ENCODE results near the gene GALNT18.

GALNT18 gene

DNA sequence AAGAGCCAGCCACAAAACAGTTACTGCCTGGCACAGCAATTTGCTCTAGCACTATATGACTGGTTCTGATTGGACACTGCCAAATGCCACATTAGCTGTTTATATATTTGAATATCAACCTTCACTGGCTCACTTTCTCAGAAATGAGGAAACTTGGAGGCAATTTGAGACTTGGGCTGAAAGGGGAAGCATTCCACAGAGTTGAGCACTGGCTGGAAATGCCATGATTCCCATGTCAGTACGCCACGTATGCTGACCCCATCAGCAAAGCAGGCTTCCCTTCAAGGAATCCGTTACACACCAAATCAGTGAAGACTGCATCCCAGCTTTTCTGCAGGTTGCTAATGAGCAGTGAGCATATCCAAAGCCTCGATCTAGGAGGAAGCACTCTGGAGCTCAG lies 34.7 kb downstream of the GALNT18 start:
- Histone ChIP-seq H3K9me3 (ENCODE audit: insufficient read depth, low read depth, low read length) (no peaks in the 10 kb centered on the region), H3K4me3 (ENCODE audit: low read length) (no peak overlapping the region), H3K4me1 (ENCODE audit: insufficient read depth, low read length) (peaks cover 16% of the 10 kb centered on the region), H3K9ac (ENCODE audit: low read depth, low read length) (no peak overlapping the region), H3K27ac (ENCODE audit: low read depth, low read length) (no peak overlapping the region), H3K27me3 (ENCODE audit: insufficient read depth, low read length) (no peaks in the 10 kb centered on the region), H3K36me3 (ENCODE audit: insufficient read depth, low read length) (no peaks in the 10 kb centered on the region)
- WGBS, result 94% methylated on average over 4 of the region's 4 CpGs

DNA sequence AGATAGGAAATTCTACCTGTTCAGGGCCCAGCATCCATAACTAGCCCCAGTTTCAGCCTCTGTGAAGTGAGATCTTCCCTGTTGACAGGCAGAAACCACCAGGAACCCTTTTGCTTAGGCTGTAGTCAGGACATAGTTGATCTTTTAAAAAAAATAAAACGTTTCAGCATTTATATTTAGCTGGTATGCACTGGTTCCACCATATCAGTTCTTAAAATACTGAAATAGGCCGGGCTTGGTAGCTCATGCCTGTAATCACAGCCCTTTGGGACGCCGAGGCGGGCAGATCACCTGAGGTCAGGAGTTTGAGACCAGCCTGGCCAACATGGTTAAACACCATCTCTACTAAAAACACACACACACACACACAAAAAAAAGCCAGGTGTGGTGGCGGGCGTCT lies 35.3 kb downstream of the GALNT18 start:
- Histone ChIP-seq H3K27ac (ENCODE audit: low read depth, low read length) (no peak overlapping the region), H3K4me3 (ENCODE audit: low read length) (no peak overlapping the region), H3K27me3 (ENCODE audit: insufficient read depth, low read length) (no peaks in the 10 kb centered on the region), H3K4me1 (ENCODE audit: insufficient read depth, low read length) (peaks cover 16% of the 10 kb centered on the region), H3K9me3 (ENCODE audit: insufficient read depth, low read depth, low read length) (no peaks in the 10 kb centered on the region), H3K9ac (ENCODE audit: low read depth, low read length) (no peak overlapping the region), H3K36me3 (ENCODE audit: insufficient read depth, low read length) (no peaks in the 10 kb centered on the region)
- 94% methylated on average over 7 of the region's 7 CpGs for WGBS

DNA sequence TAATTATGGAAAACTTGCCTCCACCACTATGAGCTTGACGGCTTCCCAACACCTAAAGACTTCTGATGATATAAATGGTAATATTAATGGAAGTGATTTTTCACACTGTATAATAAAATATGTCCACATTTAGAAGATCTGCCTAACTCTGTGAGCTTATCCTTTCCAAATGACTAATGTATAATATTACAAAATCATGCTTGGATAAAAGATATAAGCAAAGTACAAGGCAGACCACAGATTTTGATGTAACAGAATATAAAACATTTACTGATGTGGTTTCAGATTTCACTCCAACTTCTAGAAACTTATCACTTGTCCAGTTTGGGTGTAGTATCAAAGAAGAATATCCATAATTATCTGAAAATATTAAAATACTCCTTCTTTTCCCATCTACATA lies 36.9 kb downstream of the GALNT18 start:
- no CpG with 5 or more reads among the region's 1 CpG for WGBS
- Histone ChIP-seq H3K36me3 (ENCODE audit: insufficient read depth, low read length) (no peaks in the 10 kb centered on the region), H3K27ac (ENCODE audit: low read depth, low read length) (no peak overlapping the region), H3K9ac (ENCODE audit: low read depth, low read length) (no peak overlapping the region), H3K27me3 (ENCODE audit: insufficient read depth, low read length) (no peaks in the 10 kb centered on the region), H3K9me3 (ENCODE audit: insufficient read depth, low read depth, low read length) (no peaks in the 10 kb centered on the region), H3K4me1 (ENCODE audit: insufficient read depth, low read length) (peaks cover 16% of the 10 kb centered on the region), H3K4me3 (ENCODE audit: low read length) (no peak overlapping the region)

DNA sequence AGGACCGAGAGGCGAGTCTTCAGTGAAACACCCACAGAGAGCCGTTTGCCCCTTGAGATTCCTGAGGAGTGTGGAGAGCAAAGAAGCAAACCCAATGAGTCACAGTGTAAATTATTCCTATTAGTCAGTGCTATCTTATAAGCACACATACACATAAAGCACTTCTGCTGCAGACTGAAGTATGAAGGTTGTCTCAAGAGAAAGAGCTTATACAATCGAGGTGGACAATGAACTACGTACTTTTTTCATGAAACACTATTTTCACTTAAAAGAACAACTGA lies 37.3 kb downstream of the GALNT18 start:
- H3K4me1 ChIP-seq (ENCODE audit: insufficient read depth, low read length), result peaks cover 11% of the 10 kb centered on the region
- no peak overlapping the region for H3K4me3 ChIP-seq (ENCODE audit: low read length)
- H3K9ac ChIP-seq (ENCODE audit: low read depth, low read length), result no peak overlapping the region
- H3K36me3 ChIP-seq (ENCODE audit: insufficient read depth, low read length), result no peaks in the 10 kb centered on the region
- H3K9me3 ChIP-seq (ENCODE audit: insufficient read depth, low read depth, low read length), result no peaks in the 10 kb centered on the region
- no peak overlapping the region for H3K27ac ChIP-seq (ENCODE audit: low read depth, low read length)
- H3K27me3 ChIP-seq (ENCODE audit: insufficient read depth, low read length), result no peaks in the 10 kb centered on the region
- WGBS, result 90% methylated on average over 5 of the region's 5 CpGs

DNA sequence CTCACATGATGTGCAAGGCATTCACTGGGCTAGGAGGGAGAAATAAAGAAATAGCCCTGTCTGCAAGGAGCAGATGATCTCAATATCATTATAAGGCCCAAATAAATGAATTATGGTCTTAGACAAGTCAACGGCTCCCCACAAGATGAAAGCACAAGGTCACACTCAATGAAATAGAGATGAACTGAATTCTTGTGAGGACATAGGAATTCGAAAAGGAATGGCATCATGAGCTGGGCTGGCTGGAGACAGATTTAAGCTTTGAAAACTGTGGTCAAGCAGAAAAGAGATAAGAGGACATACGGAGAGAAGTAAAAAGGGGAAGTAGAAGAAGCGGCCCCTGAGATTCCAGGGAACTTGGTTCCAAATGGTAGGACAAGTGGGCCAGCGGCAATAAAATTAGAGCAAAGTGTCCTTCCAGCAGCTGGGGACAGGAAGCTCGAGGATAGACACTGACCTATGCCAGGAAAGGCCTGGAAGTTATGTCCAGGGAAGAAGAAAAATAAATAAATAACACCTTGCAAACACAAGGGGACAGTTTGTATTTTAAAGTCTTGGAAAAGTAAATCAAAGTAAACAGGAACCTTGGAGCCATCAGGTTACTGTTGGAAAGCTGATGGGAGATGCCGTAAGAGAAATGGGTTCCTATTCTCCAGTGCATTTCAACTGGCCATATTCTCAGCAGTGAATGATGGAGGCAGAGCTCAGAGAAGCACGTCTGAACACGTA lies 37.8 kb downstream of the GALNT18 start:
- H3K9ac ChIP-seq (ENCODE audit: low read depth, low read length), result no peak overlapping the region
- H3K4me1 ChIP-seq (ENCODE audit: insufficient read depth, low read length), result peaks cover 6% of the 10 kb centered on the region
- 94% methylated on average over 9 of the region's 9 CpGs for WGBS
- H3K27me3 ChIP-seq (ENCODE audit: insufficient read depth, low read length), result no peaks in the 10 kb centered on the region
- H3K27ac ChIP-seq (ENCODE audit: low read depth, low read length), result no peak overlapping the region
- H3K36me3 ChIP-seq (ENCODE audit: insufficient read depth, low read length), result no peaks in the 10 kb centered on the region
- H3K4me3 ChIP-seq (ENCODE audit: low read length), result no peak overlapping the region
- no peaks in the 10 kb centered on the region for H3K9me3 ChIP-seq (ENCODE audit: insufficient read depth, low read depth, low read length)

DNA sequence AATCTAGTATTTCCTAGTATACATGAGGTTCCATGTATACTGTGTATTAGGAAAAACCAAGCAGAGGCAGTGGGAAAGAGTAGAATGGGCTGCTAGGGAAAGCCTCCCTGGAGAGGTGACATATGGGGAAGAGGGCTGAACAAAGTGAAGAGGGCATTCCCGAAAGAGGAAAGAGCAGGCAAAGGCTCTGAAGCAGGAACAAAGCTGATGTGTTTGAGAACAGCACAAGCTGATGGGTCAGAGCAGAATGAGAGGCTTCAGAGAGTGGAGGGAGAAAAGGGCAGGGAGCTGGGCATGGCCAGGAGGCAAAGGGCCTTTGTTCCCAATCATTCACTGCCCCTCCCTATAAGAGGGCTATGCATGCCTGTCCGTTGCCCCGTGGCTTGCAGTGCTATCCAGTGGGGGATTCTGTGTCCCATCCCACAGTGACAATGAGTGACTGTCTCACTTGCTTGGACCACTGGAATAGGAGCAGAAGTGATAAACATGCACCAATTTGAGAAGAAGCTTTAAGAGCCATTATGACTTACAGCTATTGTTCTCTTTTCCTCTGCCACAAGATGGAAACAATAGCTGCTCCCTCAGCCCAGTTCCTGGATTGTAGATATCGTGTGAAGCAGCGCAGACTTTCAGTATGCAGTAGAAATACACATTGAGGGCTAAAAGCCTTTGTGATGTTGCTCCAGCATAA lies 39.6 kb downstream of the GALNT18 start:
- Histone ChIP-seq H3K4me3 (ENCODE audit: low read length) (no peak overlapping the region), H3K9ac (ENCODE audit: low read depth, low read length) (no peak overlapping the region), H3K27ac (ENCODE audit: low read depth, low read length) (no peak overlapping the region), H3K27me3 (ENCODE audit: insufficient read depth, low read length) (no peaks in the 10 kb centered on the region), H3K9me3 (ENCODE audit: insufficient read depth, low read depth, low read length) (no peaks in the 10 kb centered on the region), H3K4me1 (ENCODE audit: insufficient read depth, low read length) (no peaks in the 10 kb centered on the region), H3K36me3 (ENCODE audit: insufficient read depth, low read length) (no peaks in the 10 kb centered on the region)
- WGBS, result 85% methylated on average over 5 of the region's 5 CpGs

DNA sequence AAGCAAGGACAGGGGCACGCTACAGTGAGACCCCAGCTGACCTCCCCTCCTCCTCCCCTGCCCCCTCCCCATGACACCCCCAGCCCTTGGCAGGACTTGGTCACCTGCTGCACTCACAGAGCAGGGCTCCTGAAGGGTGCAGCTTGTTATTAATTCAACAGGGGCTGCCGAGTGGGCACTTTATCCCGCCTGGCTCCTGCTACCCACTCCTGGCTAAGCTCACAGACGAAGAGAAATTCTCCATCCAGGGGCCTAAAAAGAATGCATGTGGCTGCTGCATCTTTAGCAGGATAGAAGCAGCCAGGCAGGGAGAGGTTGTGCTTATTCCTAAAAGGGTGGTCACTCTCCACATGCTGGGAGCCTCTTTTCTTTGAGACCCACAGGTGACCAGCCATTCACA lies 40.3 kb downstream of the GALNT18 start:
- H3K27me3 ChIP-seq (ENCODE audit: insufficient read depth, low read length), result no peaks in the 10 kb centered on the region
- H3K9ac ChIP-seq (ENCODE audit: low read depth, low read length), result no peak overlapping the region
- no peaks in the 10 kb centered on the region for H3K36me3 ChIP-seq (ENCODE audit: insufficient read depth, low read length)
- no peak overlapping the region for H3K27ac ChIP-seq (ENCODE audit: low read depth, low read length)
- no peaks in the 10 kb centered on the region for H3K4me1 ChIP-seq (ENCODE audit: insufficient read depth, low read length)
- H3K4me3 ChIP-seq (ENCODE audit: low read length), result no peak overlapping the region
- no peaks in the 10 kb centered on the region for H3K9me3 ChIP-seq (ENCODE audit: insufficient read depth, low read depth, low read length)
- 96% methylated on average over 4 of the region's 4 CpGs for WGBS

DNA sequence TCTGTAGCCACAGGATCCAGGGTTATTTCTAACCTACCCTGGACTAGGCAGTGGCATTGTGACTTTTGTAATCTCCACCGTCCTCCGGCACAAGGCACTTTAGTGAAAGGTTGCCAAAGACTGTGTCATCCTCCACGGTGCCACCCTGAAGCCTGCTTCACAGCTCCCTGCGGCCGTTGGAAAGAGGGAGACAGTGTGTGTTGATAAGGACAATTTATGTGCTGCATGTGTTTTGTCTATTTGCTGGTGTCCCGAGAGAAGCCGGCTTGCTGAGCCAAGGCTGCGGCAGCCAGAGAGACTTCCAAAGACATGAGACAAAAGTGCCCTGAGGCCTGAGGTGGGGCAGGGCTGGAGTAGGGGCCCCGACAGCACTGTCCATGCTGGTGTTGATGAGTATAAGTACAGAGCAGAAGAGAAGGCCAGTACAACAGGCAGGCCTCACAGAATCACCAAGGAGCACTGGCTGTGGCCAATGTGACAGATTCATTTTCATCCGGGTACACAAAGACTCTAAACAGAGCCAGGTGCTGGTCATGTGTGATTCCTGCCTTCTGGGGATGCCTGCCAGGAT lies 40.9 kb downstream of the GALNT18 start:
- 93% methylated on average over 10 of the region's 10 CpGs for WGBS
- Histone ChIP-seq H3K4me1 (ENCODE audit: insufficient read depth, low read length) (no peaks in the 10 kb centered on the region), H3K9me3 (ENCODE audit: insufficient read depth, low read depth, low read length) (no peaks in the 10 kb centered on the region), H3K9ac (ENCODE audit: low read depth, low read length) (no peak overlapping the region), H3K27me3 (ENCODE audit: insufficient read depth, low read length) (no peaks in the 10 kb centered on the region), H3K4me3 (ENCODE audit: low read length) (no peak overlapping the region), H3K27ac (ENCODE audit: low read depth, low read length) (no peak overlapping the region), H3K36me3 (ENCODE audit: insufficient read depth, low read length) (no peaks in the 10 kb centered on the region)

DNA sequence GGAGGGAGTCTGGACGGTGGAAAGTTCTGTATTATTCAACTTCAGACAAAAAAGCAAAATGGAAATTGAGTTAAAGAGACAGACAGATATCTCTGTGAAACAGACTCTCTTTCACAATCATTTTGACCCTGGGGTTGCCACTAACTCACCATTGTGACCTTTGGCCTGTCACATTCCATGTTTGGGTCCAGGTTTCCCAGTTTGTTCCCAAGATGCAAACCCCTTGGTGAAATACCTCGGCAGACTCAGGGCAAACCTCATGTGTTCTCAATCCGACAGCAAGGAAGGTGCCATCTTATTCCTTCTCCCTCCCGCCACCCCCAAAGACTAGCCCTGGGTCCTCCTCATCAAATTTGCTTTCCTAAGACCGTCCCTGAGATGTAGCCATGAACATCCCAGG lies 41.8 kb downstream of the GALNT18 start:
- H3K4me1 ChIP-seq (ENCODE audit: insufficient read depth, low read length), result no peaks in the 10 kb centered on the region
- H3K36me3 ChIP-seq (ENCODE audit: insufficient read depth, low read length), result no peaks in the 10 kb centered on the region
- WGBS, result 94% methylated on average over 5 of the region's 5 CpGs
- H3K4me3 ChIP-seq (ENCODE audit: low read length), result no peak overlapping the region
- no peaks in the 10 kb centered on the region for H3K9me3 ChIP-seq (ENCODE audit: insufficient read depth, low read depth, low read length)
- no peak overlapping the region for H3K27ac ChIP-seq (ENCODE audit: low read depth, low read length)
- no peak overlapping the region for H3K9ac ChIP-seq (ENCODE audit: low read depth, low read length)
- no peaks in the 10 kb centered on the region for H3K27me3 ChIP-seq (ENCODE audit: insufficient read depth, low read length)

DNA sequence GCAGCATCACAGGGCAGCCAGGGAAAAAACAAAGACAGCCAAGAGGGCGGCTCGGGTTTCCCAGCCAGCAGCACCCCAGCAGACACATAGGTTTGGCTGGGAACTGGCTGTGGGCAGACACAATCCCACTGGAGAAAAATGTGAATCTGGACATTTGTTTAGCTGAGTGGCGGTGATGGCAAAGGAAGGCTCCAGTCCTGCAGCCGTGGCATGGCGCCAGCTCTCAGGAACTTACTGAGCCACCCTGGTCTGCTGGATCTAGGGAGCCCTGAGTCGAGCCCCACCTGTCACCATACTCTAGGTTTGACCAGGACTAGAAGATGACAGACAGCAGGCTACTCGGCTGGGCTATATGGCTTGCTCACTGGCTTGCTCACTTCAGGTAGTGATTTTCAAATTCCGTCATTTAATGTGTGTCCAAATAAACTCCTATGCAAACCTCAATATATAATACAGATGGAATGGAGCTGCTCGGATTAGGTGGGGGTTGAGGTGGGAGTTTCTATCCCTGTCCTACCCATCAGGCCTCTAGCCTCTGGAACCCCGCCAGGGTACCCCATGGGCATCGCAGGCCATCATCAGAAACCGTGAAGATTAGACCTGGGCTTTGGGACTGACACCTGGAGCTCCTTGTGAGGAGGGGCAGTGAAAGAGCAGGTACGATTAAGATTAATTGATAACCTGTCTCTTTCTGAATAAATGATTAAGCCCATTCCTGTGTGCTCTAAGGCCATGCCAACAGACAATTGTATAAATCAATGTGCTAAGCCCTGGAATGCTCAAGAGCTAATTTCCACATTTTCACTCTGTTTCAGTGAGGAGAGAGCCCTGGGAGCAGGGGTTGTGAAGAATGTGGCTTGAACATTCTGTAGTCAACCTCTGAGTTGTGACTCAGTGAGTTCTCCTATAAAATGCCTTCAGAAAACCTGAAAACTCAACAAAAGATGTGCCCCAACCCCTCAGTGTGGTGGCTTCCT lies 42.5 kb downstream of the GALNT18 start:
- H3K9me3 ChIP-seq (ENCODE audit: insufficient read depth, low read depth, low read length), result no peaks in the 10 kb centered on the region
- no peak overlapping the region for H3K9ac ChIP-seq (ENCODE audit: low read depth, low read length)
- H3K27me3 ChIP-seq (ENCODE audit: insufficient read depth, low read length), result no peaks in the 10 kb centered on the region
- no peaks in the 10 kb centered on the region for H3K36me3 ChIP-seq (ENCODE audit: insufficient read depth, low read length)
- 95% methylated on average over 12 of the region's 13 CpGs for WGBS
- no peaks in the 10 kb centered on the region for H3K4me1 ChIP-seq (ENCODE audit: insufficient read depth, low read length)
- H3K4me3 ChIP-seq (ENCODE audit: low read length), result no peak overlapping the region
- no peak overlapping the region for H3K27ac ChIP-seq (ENCODE audit: low read depth, low read length)
